SK-N-SH treated with all-trans-retinoic acid at 6 μM for 48 hours (cell line): ENCODE measurements around the gene TANC1.

Source experiments
- ATAC-seq: fragments of 200-7000 bp; cut with Tn5 transposase; 3 replicates; pipeline ENCODE4 v1.9.1; 2020; ENCODE audit warnings: mild to moderate bottlenecking, moderate library complexity
- ARNTL ChIP-seq: fragments of 450-650 bp; formaldehyde crosslinking; IDR thresholded peaks from 2 replicates; pipeline ENCODE4 v1.5.0; 2020; ENCODE audit warnings: low read depth, mild to moderate bottlenecking, moderate library complexity, borderline replicate concordance
- BACH2 ChIP-seq: fragments of 250-450 bp; sonication (Bioruptor Pico); IDR thresholded peaks from 2 replicates; pipeline ENCODE4 v1.9.0; 2021; ENCODE audit warnings: mild to moderate bottlenecking, borderline replicate concordance
- CSDC2 ChIP-seq: fragments of 250-450 bp; sonication (Bioruptor Pico); IDR thresholded peaks from 2 replicates; pipeline ENCODE4 v1.5.0; 2020; ENCODE audit warnings: mild to moderate bottlenecking, moderate library complexity
- CSRNP3 ChIP-seq: fragments of 250-450 bp; sonication (Bioruptor Pico); IDR thresholded peaks from 2 replicates; pipeline ENCODE4 v1.5.1; 2021; ENCODE audit warnings: mild to moderate bottlenecking, moderate library complexity
- GLIS3 ChIP-seq: fragments of 250-450 bp; sonication (Bioruptor Pico); IDR thresholded peaks from 2 replicates; pipeline ENCODE4 v1.5.0; 2020; ENCODE audit warnings: mild to moderate bottlenecking, moderate library complexity
- ISL1 ChIP-seq: fragments of 250-450 bp; sonication (Bioruptor Pico); IDR thresholded peaks from 2 replicates; pipeline ENCODE4 v2.1.2; 2022; ENCODE audit warnings: mild to moderate bottlenecking, moderate library complexity
- OSR1 ChIP-seq: fragments of 250-450 bp; sonication (Bioruptor Pico); IDR thresholded peaks from 2 replicates; pipeline ENCODE4 v1.8.0; 2022; ENCODE audit warnings: moderate library complexity, mild to moderate bottlenecking, inconsistent platforms
- PPARA ChIP-seq: fragments of 250-450 bp; sonication (Bioruptor Pico); IDR thresholded peaks from 2 replicates; pipeline ENCODE4 v1.5.0; 2020; ENCODE audit warnings: mild to moderate bottlenecking, borderline replicate concordance
- RARB ChIP-seq: fragments of 250-450 bp; sonication (Bioruptor Pico); IDR thresholded peaks from 2 replicates; pipeline ENCODE4 v1.8.0; 2021; ENCODE audit warnings: mild to moderate bottlenecking, moderate library complexity
- SNAI2 ChIP-seq: fragments of 250-450 bp; sonication (Bioruptor Pico); IDR thresholded peaks from 2 replicates; pipeline ENCODE4 v1.5.0; 2020; ENCODE audit warnings: mild to moderate bottlenecking, moderate library complexity
- TCF4 ChIP-seq: fragments of 250-450 bp; sonication (Bioruptor Pico); IDR thresholded peaks from 2 replicates; pipeline ENCODE4 v1.8.0; 2021; ENCODE audit warnings: mild to moderate bottlenecking, moderate library complexity, borderline replicate concordance
- TOX ChIP-seq: fragments of 250-450 bp; sonication (Bioruptor Pico); IDR thresholded peaks from 2 replicates; pipeline ENCODE4 v1.8.0; 2021; ENCODE audit warnings: mild to moderate bottlenecking, moderate library complexity, borderline replicate concordance
- TSHZ2 ChIP-seq: fragments of 250-450 bp; sonication (Bioruptor Pico); IDR thresholded peaks from 2 replicates; pipeline ENCODE4 v1.5.0; 2020; ENCODE audit warnings: mild to moderate bottlenecking, moderate library complexity
- ZC3H10 ChIP-seq: fragments of 250-450 bp; sonication (Bioruptor Pico); IDR thresholded peaks from 2 replicates; pipeline ENCODE4 v1.5.1; 2021; ENCODE audit warnings: mild to moderate bottlenecking, moderate library complexity
- ZFP3 ChIP-seq: fragments of 250-450 bp; sonication (Bioruptor Pico); IDR thresholded peaks from 2 replicates; pipeline ENCODE4 v1.5.0; 2020; ENCODE audit warnings: mild to moderate bottlenecking, moderate library complexity
- ZFP30 ChIP-seq: fragments of 450-650 bp; formaldehyde crosslinking; IDR thresholded peaks from 2 replicates; pipeline ENCODE4 v1.5.0; 2022; ENCODE audit warnings: mild to moderate bottlenecking, moderate library complexity
- ZNF565 ChIP-seq: fragments of 450-650 bp; formaldehyde crosslinking; conservative IDR thresholded peaks from 2 replicates; pipeline ENCODE4 v1.5.0; 2020; ENCODE audit warnings: low read depth, mild to moderate bottlenecking, moderate library complexity
- ZNF70 ChIP-seq: fragments of 450-650 bp; formaldehyde crosslinking; IDR thresholded peaks from 2 replicates; pipeline ENCODE4 v1.5.0; 2020; ENCODE audit warnings: mild to moderate bottlenecking, moderate library complexity
- ZNF8 ChIP-seq: fragments of 450-650 bp; formaldehyde crosslinking; IDR thresholded peaks from 2 replicates; pipeline ENCODE4 v1.5.0; 2020; ENCODE audit warnings: mild to moderate bottlenecking, moderate library complexity
- TF ChIP-seq, protein P1 (sequence below): fragments of 250-450 bp; sonication (Bioruptor Pico); IDR thresholded peaks from 2 replicates; pipeline ENCODE4 v1.5.1; 2020; ENCODE audit warnings: low read depth, mild to moderate bottlenecking, moderate library complexity
- TF ChIP-seq, protein P2 (sequence below): fragments of 250-450 bp; sonication (Bioruptor Pico); IDR thresholded peaks from 2 replicates; pipeline ENCODE4 v1.8.0; 2020; ENCODE audit warnings: mild to moderate bottlenecking, moderate library complexity, borderline replicate concordance

The TANC1 gene

GRCh38 chr2:159279700-159280099, 311.3 kb downstream of the TANC1 start:
- TF ChIP-seq ZNF8 (CRISPR knock-in tag) = no peak
- no peak for TF ChIP-seq ZNF565 (CRISPR knock-in tag)
- TF ChIP-seq ZC3H10 = no peak
- TF ChIP-seq ISL1 (CRISPR knock-in tag) = no peak
- TF ChIP-seq PPARA (CRISPR knock-in tag) = no peak
- no peak for TF ChIP-seq ARNTL (CRISPR knock-in tag)
- TF ChIP-seq CSDC2 (CRISPR knock-in tag) = no peak
- TF ChIP-seq TSHZ2 (CRISPR knock-in tag) = no peak
- TF ChIP-seq, all 23 proteins: peak for 0

DNA sequence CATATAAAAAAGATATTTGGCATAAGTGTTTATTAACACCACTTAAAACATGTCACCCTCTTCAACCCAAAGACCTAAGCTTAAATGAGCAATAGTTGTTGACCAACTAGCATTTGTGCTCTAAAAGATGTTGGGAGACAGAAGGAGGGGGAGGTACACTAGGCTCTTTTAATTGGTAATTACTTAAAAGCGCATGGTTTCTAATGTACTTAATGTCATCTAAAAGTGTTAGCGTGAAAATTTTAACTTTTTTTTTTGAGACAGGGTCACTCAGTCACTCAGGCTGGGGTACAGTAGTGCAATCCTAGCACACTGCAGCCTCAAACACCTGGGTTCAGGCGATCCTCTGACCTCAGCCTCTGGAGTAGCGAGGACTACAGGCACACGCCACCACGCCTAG, 312.6 kb downstream of the TANC1 start:
- TF ChIP-seq ZFP3 (CRISPR knock-in tag) (no peak), BACH2 (CRISPR knock-in tag) (no peak), ZFP30 (no peak), TSHZ2 (CRISPR knock-in tag) (no peak), ARNTL (CRISPR knock-in tag) (no peak), ISL1 (CRISPR knock-in tag) (no peak), CSDC2 (CRISPR knock-in tag) (no peak), RARB (CRISPR knock-in tag) (no peak), CSRNP3 (CRISPR knock-in tag) (no peak), TCF4 (CRISPR knock-in tag) (no peak), ZC3H10 (no peak), ZNF70 (CRISPR knock-in tag) (no peak), ZNF8 (CRISPR knock-in tag) (no peak), OSR1 (CRISPR knock-in tag) (no peak), TOX (no peak), GLIS3 (no peak), ZNF565 (CRISPR knock-in tag) (no peak), SNAI2 (no peak)
- TF ChIP-seq, protein P1, sequence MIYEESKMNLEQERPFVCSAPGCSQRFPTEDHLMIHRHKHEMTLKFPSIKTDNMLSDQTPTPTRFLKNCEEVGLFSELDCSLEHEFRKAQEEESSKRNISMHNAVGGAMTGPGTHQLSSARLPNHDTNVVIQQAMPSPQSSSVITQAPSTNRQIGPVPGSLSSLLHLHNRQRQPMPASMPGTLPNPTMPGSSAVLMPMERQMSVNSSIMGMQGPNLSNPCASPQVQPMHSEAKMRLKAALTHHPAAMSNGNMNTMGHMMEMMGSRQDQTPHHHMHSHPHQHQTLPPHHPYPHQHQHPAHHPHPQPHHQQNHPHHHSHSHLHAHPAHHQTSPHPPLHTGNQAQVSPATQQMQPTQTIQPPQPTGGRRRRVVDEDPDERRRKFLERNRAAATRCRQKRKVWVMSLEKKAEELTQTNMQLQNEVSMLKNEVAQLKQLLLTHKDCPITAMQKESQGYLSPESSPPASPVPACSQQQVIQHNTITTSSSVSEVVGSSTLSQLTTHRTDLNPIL (CRISPR knock-in tag) = no peak
- TF ChIP-seq, protein P2, sequence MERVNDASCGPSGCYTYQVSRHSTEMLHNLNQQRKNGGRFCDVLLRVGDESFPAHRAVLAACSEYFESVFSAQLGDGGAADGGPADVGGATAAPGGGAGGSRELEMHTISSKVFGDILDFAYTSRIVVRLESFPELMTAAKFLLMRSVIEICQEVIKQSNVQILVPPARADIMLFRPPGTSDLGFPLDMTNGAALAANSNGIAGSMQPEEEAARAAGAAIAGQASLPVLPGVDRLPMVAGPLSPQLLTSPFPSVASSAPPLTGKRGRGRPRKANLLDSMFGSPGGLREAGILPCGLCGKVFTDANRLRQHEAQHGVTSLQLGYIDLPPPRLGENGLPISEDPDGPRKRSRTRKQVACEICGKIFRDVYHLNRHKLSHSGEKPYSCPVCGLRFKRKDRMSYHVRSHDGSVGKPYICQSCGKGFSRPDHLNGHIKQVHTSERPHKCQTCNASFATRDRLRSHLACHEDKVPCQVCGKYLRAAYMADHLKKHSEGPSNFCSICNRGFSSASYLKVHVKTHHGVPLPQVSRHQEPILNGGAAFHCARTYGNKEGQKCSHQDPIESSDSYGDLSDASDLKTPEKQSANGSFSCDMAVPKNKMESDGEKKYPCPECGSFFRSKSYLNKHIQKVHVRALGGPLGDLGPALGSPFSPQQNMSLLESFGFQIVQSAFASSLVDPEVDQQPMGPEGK (CRISPR knock-in tag) = no peak
- no peak for ATAC-seq

More at GRCh38 chr2:159279700-159280099, 311.3 kb downstream of the TANC1 start:
- ATAC-seq = no peak
